Measurements from ENCODE around the gene ILDR2. TPM values are rescaled to one million over a fixed set of nuclear protein-coding genes. Genes with fewer than 3 reads are reported as not detected.

ILDR2 gene
- total and polyA plus RNA-seq, 9 of the 15 experiments (the other 6 are each of a cell fraction or from before 2014, with no cell fraction given) = 0.03 to 0.31 (median 0.18) TPM; not detected in 2

DNA sequence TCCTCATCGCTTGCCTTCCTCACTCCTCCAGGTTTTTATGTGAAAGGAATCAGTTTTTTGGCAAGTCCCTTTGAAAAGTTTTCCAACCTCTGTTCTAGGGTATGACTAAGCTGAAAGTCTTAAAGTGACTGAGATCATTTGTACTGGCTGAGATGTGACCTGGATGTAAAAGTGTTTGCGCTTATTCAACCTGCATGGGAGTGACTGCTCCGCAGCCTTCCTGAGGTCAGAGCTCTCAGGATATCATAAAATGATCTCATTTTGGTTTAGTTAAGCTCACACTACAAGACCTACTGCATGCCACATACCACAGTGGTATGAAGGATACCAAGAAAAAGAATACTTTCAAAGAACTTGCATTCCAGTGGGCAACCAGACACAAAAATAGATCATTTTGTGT lies 69.4 kb downstream of the ILDR2 start:
- H2AFZ ChIP-seq (ENCODE audit: low read depth, low read length) = no peak overlapping the region
- no peak for ATAC-seq
- no TSS peak for BruUV-seq (replicated peaks)
- H3K79me2 ChIP-seq (ENCODE audit: control insufficient read depth, insufficient read depth, low read length) = no peaks in the 10 kb centered on the region
- intact Hi-C loops (cut with micrococcal nuclease) (no loop called here), in situ Hi-C loops (cut with MboI) (no loop called here)
- no peaks in the 10 kb centered on the region for H3K36me3 ChIP-seq (ENCODE audit: control insufficient read depth, insufficient read depth, low read length)
- TF ChIP-seq CCNT2 (IDR thresholded peaks at IDR 0.05; ENCODE audit: borderline replicate concordance, extremely low read depth, insufficient read length, low read depth, low read length) = no peak
- TF ChIP-seq NR2C2 (CRISPR knock-in tag; IDR thresholded peaks at IDR 0.05) = no peak
- peak; percentile 33; the same call in 1 of the 2 replicates for TF ChIP-seq NR2C2 (tag; IDR thresholded peaks at IDR 0.05)
- no peak overlapping the region for H3K27ac ChIP-seq (ENCODE audit: extremely low read depth, low read depth, low read length)
- ChIA-PET CTCF (ENCODE audit: low intra/inter-chr PET ratio) (no interaction called here), POLR2A (interaction anchor here (0.8 to 0.9 kb wide), 2 partner anchors 67 to 90 kb away, joined by 3 to 4 read pairs; partner anchors contain the start of gene POGK)
- no peaks in the 10 kb centered on the region for H4K20me1 ChIP-seq (replicated peaks; ENCODE audit: control insufficient read depth, insufficient read depth, low read length)
- H3K9me1 ChIP-seq (ENCODE audit: control insufficient read depth, insufficient read depth, low read length) = no peaks in the 10 kb centered on the region
- WGBS (ENCODE audit: insufficient coverage, low coverage, missing lambda C conversion rate) = 18% methylated on average over 3 of the region's 3 CpGs
- H3K4me2 ChIP-seq (ENCODE audit: insufficient read depth, low read length) = no peak overlapping the region
- H3K4me1 ChIP-seq (replicated peaks in 1 of 2; ENCODE audit: control insufficient read depth in 2 of 2, insufficient read depth in 2 of 2, low read length in 2 of 2) = peaks cover 0 to 13% of the 10 kb centered on the region in 2 experiments; a peak in 2 of 5 replicates
- no peak for DNase-seq (ENCODE audit: extremely low read depth in 1 of 4, low spot score in 3 of 4)
- no peak overlapping the region for H3K4me3 ChIP-seq
- H3K9me3 ChIP-seq (replicated peaks; ENCODE audit: control insufficient read depth, insufficient read depth, low read depth, low read length) = no peaks in the 10 kb centered on the region; the same call in 1 of the 2 replicates
- FAIRE-seq = no peak
- H3K9ac ChIP-seq (ENCODE audit: insufficient read depth in 1 of 2, low read depth in 2 of 2, low read length in 2 of 2) = no peak overlapping the region
- no peaks in the 10 kb centered on the region for H3K27me3 ChIP-seq (ENCODE audit: control insufficient read depth in 2 of 2, insufficient read depth in 2 of 2, low read length in 2 of 2)

DNA sequence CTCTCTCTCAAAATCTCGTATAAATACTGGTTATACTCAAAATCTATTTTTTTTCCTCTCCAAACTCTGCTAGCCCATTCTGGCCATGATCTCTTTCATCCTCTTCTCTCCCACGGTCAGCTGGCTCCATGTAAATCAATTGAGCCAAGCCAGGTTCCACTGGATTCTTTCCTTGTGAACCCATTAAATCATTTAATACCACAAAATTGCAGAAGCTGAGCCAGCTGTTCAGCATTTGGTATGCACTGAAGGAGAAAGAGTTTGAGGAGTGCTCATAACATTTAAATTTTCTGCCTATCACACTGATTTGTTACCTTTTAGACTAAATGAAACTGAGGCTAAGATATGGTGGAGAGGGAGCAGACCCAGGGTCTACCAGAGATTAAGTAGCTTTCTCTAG lies 70.2 kb downstream of the ILDR2 start:
- in situ Hi-C loops (cut with MboI) (no loop called here), intact Hi-C loops (cut with micrococcal nuclease) (no loop called here)
- H3K9me3 ChIP-seq (replicated peaks; ENCODE audit: control insufficient read depth, insufficient read depth, low read depth, low read length) = no peaks in the 10 kb centered on the region
- H4K20me1 ChIP-seq (replicated peaks; ENCODE audit: control insufficient read depth, insufficient read depth, low read length) = no peaks in the 10 kb centered on the region
- H2AFZ ChIP-seq (ENCODE audit: low read depth, low read length) = no peak overlapping the region
- ATAC-seq = no peak
- H3K4me1 ChIP-seq (replicated peaks in 1 of 2; ENCODE audit: control insufficient read depth in 2 of 2, insufficient read depth in 2 of 2, low read length in 2 of 2) = peaks cover 0 to 11% of the 10 kb centered on the region in 2 experiments; a peak in 2 of 5 replicates
- H3K36me3 ChIP-seq (ENCODE audit: control insufficient read depth, insufficient read depth, low read length) = no peaks in the 10 kb centered on the region
- no peak overlapping the region for H3K27ac ChIP-seq (ENCODE audit: extremely low read depth, low read depth, low read length)
- no peaks in the 10 kb centered on the region; a peak in 1 of 5 replicates for H3K27me3 ChIP-seq (ENCODE audit: control insufficient read depth in 2 of 2, insufficient read depth in 2 of 2, low read length in 2 of 2)
- no peak for DNase-seq (ENCODE audit: extremely low read depth in 1 of 4, low spot score in 3 of 4)
- H3K4me3 ChIP-seq = no peak overlapping the region
- no peak for FAIRE-seq
- ChIA-PET CTCF (ENCODE audit: low intra/inter-chr PET ratio) (no interaction called here), POLR2A (no interaction called here)
- H3K4me2 ChIP-seq (ENCODE audit: insufficient read depth, low read length) = no peak overlapping the region
- whole genome bisulfite sequencing (ENCODE audit: insufficient coverage, low coverage, missing lambda C conversion rate) = 4% methylated on average over 2 of the region's 2 CpGs
- no peak overlapping the region for H3K9ac ChIP-seq (ENCODE audit: insufficient read depth in 1 of 2, low read depth in 2 of 2, low read length in 2 of 2)
- BruUV-seq (replicated peaks) = no TSS peak
- H3K9me1 ChIP-seq (ENCODE audit: control insufficient read depth, insufficient read depth, low read length) = no peaks in the 10 kb centered on the region
- H3K79me2 ChIP-seq (ENCODE audit: control insufficient read depth, insufficient read depth, low read length) = no peaks in the 10 kb centered on the region
- TF ChIP-seq ZNF174 (CRISPR knock-in tag; IDR thresholded peaks at IDR 0.05) = no peak
- TF ChIP-seq NCOA4 (IDR thresholded peaks at IDR 0.05; ENCODE audit: partially characterized antibody) = no peak
- TF ChIP-seq, protein P1, sequence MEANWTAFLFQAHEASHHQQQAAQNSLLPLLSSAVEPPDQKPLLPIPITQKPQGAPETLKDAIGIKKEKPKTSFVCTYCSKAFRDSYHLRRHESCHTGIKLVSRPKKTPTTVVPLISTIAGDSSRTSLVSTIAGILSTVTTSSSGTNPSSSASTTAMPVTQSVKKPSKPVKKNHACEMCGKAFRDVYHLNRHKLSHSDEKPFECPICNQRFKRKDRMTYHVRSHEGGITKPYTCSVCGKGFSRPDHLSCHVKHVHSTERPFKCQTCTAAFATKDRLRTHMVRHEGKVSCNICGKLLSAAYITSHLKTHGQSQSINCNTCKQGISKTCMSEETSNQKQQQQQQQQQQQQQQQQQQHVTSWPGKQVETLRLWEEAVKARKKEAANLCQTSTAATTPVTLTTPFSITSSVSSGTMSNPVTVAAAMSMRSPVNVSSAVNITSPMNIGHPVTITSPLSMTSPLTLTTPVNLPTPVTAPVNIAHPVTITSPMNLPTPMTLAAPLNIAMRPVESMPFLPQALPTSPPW (CRISPR knock-in tag; IDR thresholded peaks at IDR 0.05) = no peak
- no peak for TF ChIP-seq PHF8 (IDR thresholded peaks at IDR 0.05; ENCODE audit: borderline replicate concordance, low read length)
- no peak for TF ChIP-seq ARHGAP35 (IDR thresholded peaks at IDR 0.05; ENCODE audit: partially characterized antibody)
- TF ChIP-seq, protein P2, sequence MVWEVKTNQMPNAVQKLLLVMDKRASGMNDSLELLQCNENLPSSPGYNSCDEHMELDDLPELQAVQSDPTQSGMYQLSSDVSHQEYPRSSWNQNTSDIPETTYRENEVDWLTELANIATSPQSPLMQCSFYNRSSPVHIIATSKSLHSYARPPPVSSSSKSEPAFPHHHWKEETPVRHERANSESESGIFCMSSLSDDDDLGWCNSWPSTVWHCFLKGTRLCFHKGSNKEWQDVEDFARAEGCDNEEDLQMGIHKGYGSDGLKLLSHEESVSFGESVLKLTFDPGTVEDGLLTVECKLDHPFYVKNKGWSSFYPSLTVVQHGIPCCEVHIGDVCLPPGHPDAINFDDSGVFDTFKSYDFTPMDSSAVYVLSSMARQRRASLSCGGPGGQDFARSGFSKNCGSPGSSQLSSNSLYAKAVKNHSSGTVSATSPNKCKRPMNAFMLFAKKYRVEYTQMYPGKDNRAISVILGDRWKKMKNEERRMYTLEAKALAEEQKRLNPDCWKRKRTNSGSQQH (CRISPR knock-in tag; IDR thresholded peaks at IDR 0.05) = no peak
- TF ChIP-seq CEBPB (tag; IDR thresholded peaks at IDR 0.05) = no peak
- TF ChIP-seq POLR3G (IDR thresholded peaks at IDR 0.05; ENCODE audit: extremely low read depth, insufficient read length, insufficient replicate concordance) = no peak
- TF ChIP-seq TCF7 (IDR thresholded peaks at IDR 0.05; ENCODE audit: borderline replicate concordance) = no peak
- no peak for TF ChIP-seq SIN3A (IDR thresholded peaks at IDR 0.05; ENCODE audit: borderline replicate concordance in 2 of 2, control insufficient read depth in 1 of 2, low read depth in 2 of 2, low read length in 2 of 2)
- TF ChIP-seq PHB2 (IDR thresholded peaks at IDR 0.05; ENCODE audit: low read depth) = no peak
- no peak for TF ChIP-seq CAMTA2 (CRISPR knock-in tag; conservative IDR thresholded peaks at IDR 0.05)

Data from K562 (cell line).